GM15510 (cell line): ENCODE results near the gene HDAC4.

Source experiments
- POLR2A ChIP-seq: IDR thresholded peaks from 3 replicates; pipeline ENCODE4 v1.6.1; 2011; ENCODE audit warnings: borderline replicate concordance; ENCODE audit not compliant: insufficient read length; ENCODE audit errors: extremely low read depth

Gene HDAC4

GRCh38 chr2:239400596-239401066, at the start of gene HDAC4:
Gene HDAC4, minus strand, starts transcription at chr2:239401020. Its CDS starts 48,321 bp downstream, at chr2:239352699.
- no peak for TF ChIP-seq POLR2A

- TF ChIP-seq POLR2A = no peak
These were observed 45.1 kb upstream of the HDAC4 start for GRCh38 chr2:239445771-239446524.

GRCh38 chr2:239444626-239445577, 44.1 kb upstream of the HDAC4 start:
- no peak for TF ChIP-seq POLR2A

DNA sequence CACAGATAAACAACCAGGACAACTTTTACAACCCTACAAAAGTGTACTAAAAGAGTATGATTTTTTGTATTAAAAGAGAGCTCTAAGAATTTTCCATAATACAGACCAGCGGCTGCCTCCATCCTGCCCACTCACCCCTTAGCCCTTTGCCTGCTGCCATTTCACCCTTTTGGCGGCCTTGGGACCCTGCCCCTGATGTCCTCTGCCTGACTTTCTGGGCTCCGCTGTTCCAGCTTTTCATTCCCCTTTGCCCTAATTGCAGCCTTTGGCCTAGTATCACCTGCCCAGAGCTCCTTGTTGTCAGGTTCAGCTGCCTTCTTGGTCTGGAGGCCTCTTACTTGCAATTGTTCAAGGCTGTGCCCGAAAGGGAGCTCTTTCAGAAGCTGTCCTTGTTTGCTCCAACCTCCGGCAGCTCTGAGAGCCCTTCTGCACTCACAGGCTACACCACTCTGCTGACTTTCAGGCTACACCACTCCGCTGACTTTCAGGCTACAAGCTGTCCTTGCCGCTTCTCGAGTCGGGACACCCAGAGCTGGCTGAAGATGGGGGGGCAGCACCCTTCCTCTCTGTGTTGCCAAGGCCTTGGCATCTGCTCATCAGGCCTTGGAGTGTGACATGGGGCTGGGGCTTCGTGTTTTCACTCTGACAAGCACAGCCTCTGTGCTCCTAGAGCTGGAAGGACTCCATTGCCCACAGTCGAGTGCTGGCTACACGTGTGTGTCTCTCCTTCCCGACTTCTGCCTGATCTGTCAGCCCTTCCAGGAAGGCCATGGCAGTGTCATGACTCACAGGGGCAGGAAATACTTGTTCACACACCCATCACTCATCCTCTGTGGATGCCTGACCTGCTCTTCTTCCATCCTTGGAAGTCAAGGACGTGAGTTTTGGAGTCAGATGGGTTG, 43.1 kb upstream of the HDAC4 start:
- TF ChIP-seq POLR2A = no peak

DNA sequence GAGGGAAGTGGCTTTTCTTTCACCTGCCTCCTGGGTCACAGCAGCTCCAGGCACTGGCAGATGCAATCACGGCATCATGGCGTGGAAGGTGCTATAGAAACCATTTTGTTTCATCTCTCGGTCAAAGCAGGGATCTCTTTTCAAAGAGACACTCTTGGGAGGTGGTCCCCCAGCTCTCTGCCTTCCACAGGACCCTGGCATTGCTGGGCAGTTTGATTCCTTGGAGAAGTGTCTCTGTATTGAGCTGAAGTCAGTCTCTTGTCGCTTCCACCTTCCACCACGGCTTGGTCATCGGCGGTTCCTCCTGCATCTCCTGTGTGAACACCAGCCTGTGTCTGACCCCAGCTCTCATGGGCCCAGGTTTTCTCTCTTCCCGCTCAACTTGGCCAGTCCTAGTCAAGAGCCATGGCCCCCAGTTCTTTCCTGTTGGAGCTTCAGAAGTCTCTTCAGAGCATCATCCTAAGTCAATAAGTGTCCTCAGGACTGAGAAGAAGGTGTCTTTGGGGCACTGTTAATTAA, 42.3 kb upstream of the HDAC4 start:
- no peak for TF ChIP-seq POLR2A

- no peak for TF ChIP-seq POLR2A
These were observed 41.4 kb upstream of the HDAC4 start for GRCh38 chr2:239442192-239442591.

DNA sequence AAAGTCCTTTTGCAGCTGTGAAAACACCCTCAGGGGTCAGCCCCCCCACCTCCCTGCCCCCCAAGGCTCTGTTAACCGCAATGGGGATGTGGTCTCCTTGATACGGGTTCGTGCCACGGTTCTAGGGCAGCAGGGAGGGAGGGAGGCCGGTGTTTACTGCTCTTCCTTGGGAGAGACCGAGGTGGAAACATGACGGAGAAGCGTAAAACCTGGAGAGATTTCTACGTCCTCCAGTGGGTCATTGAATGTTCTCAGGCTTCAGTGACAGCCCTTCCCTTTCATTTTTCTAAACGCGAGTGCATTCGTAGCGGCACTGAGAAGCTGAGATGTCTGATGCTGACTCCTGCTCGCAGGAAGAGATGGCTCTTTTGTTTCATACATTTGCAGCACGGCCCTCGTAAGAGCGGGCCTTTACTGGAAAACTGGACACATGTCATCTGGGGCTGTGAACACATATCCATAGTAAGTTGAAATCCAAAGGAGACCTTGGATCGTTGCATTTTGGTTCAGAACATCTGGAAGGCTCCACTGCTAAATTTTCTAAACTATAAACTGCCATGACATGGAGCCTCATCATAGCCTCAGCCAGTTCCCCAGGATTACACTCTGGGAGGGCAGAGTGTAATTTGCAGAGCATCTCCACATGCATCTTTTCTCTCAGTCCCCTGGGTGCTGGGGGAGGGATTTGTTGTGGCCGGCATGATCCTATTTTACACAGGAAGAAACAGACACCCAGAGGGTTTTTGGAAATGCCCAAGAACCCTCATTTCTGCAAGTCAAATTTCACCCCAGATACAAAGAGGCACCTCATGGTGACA, 40.6 kb upstream of the HDAC4 start:
- no peak for TF ChIP-seq POLR2A

- no peak for TF ChIP-seq POLR2A
These were observed 39.7 kb upstream of the HDAC4 start for GRCh38 chr2:239440511-239440959.

GRCh38 chr2:239439754-239440315, 39.0 kb upstream of the HDAC4 start:
- no peak for TF ChIP-seq POLR2A

GRCh38 chr2:239438995-239439753, 38.4 kb upstream of the HDAC4 start:
- no peak for TF ChIP-seq POLR2A

DNA sequence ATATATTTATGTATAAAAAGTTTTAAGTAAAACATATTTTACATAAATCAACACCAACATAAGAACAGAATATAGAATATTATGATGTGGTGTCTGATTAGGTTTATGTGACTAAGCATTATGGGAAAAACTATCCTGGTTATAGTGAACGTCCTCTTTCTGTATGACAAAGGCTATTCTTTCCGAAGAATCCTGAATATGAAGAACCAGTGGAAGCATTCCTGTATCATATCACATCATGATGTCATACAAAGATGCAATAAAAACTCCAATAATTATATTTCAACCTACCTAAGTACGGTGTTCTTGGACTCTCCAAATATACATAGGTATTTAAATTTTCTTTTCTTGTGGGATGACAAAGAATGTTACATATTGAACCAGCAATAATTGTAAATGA, 37.5 kb upstream of the HDAC4 start:
- no peak for TF ChIP-seq POLR2A

DNA sequence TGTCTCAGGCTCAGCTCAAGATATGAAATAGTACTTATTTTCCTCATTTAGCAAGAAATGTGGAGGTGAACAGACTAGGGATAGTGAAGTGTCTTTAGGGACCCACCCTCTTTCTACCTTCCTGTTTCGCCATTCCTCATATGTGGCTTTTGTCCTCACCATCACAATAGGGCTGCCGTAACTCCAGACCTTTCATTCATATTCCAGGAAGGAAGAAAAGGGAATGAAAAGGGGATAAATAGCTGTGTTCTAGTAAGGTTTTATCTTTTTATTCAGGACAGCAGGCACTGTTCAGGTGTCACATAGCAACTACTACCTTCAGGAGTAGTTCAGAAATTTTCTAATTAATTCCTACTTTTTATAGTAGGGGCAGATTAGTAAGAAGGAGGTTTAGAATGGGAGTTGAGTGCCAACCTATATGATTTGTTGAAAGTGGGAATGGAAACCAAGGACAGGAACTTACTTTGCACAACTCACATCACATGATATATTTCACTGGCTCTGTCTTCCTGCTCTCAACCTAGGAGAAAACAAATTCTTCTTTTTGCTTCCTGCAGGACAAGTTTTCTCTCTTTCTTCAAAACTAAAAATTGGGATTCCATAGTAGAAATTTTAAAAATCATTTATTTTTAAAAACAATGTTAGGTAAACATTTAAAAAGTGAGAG, 36.0 kb upstream of the HDAC4 start:
- TF ChIP-seq POLR2A = no peak
